Stimulated activated CD4-positive, alpha-beta T cell treated with anti-CD3 and anti-CD28 coated beads, Interleukin-4, amount 100 ng/mL, for 48 hours (primary cell): ENCODE data around the gene YIF1B.
"Not testable (repeated sequence)": the region's sequence is repeated elsewhere in the genome, so short reads cannot be mapped to it uniquely, and the experiment has no call there.

Source experiments
- DNase-seq, 2 donors: peaks; one replicate each; pipeline ENCODE4 v3.0.0-alpha.2; 2020; ENCODE audit warnings: low read depth in 2 of 2

YIF1B gene

GRCh38 chr19:38315657-38316476, at the start of gene YIF1B:
Gene YIF1B (minus strand): TSS chr19:38315947. CDS start chr19:38315917, 30 bp downstream.
- DNase-seq = peak; percentile 94 to 95

- not testable (repeated sequence) for DNase-seq
These were observed 47.4 kb upstream of the YIF1B start for GRCh38 chr19:38362946-38363688.

- DNase-seq = peak; percentile 92
These were observed 46.6 kb upstream of the YIF1B start for GRCh38 chr19:38362076-38362945.

GRCh38 chr19:38361633-38362075, 45.9 kb upstream of the YIF1B start:
- DNase-seq = peak; percentile 66 to 77

GRCh38 chr19:38360839-38361631, 45.3 kb upstream of the YIF1B start:
- no peak for DNase-seq

- DNase-seq = no peak
These were observed 44.6 kb upstream of the YIF1B start for GRCh38 chr19:38360351-38360750.

GRCh38 chr19:38359242-38360021, 43.7 kb upstream of the YIF1B start:
- DNase-seq = no peak

- DNase-seq = no peak
These were observed 42.3 kb upstream of the YIF1B start for GRCh38 chr19:38358071-38358470.

GRCh38 chr19:38355728-38356725, 40.3 kb upstream of the YIF1B start:
- DNase-seq = no peak

GRCh38 chr19:38352611-38353010, 36.9 kb upstream of the YIF1B start:
- no peak for DNase-seq

- DNase-seq = no peak
These were observed 36.2 kb upstream of the YIF1B start for GRCh38 chr19:38351865-38352395.

GRCh38 chr19:38350883-38351282, 35.1 kb upstream of the YIF1B start:
- DNase-seq = no peak

GRCh38 chr19:38346837-38347236, 31.1 kb upstream of the YIF1B start:
- DNase-seq = no peak

GRCh38 chr19:38340927-38341326, 25.2 kb upstream of the YIF1B start:
- DNase-seq = no peak

GRCh38 chr19:38339011-38339410, 23.3 kb upstream of the YIF1B start:
- not testable (repeated sequence) for DNase-seq

- DNase-seq = no peak
These were observed 21.6 kb upstream of the YIF1B start for GRCh38 chr19:38337360-38337653.

- peak; percentile 92 to 93 for DNase-seq
These were observed 21.1 kb upstream of the YIF1B start for GRCh38 chr19:38336638-38337359.

GRCh38 chr19:38335949-38336637, 20.3 kb upstream of the YIF1B start:
- peak; percentile 93 to 97 for DNase-seq
